NT2/D1 (cell line): ENCODE data around the gene NAT10.
"Not testable (repeated sequence)": the region's sequence is repeated elsewhere in the genome, so short reads cannot be mapped to it uniquely, and the experiment has no call there.

ENCODE experiments used
- SUZ12 ChIP-seq: IDR thresholded peaks from 2 replicates; pipeline ENCODE4 v1.6.1; 2011; ENCODE audit not compliant: insufficient read length, insufficient read depth; ENCODE audit errors: extremely low read depth
- ZNF274 ChIP-seq: IDR thresholded peaks from 2 replicates; pipeline ENCODE4 v1.6.1; 2011; ENCODE audit warnings: mild to moderate bottlenecking, low read depth, low read length

DNA sequence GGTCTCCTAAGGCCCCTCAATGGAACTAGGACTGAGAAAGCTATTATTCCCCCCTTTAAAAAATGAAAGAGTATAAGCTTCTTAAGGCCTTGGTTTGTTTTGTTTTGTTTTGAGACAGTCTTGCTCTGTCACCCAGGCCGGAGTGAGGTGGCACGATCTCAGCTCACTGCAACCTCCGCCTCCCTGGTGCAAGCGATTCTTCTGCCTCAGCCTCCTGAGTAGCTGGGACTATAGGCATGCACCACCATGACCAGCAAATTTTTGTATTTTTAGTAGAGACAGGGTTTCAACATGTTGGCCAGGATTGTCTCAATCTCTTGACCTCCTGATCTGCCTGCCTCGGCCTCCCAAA lies 75.4 kb downstream of the NAT10 start:
- TF ChIP-seq ZNF274, SUZ12: not testable (repeated sequence)
